ENCODE results near the gene C20orf204.

DNA sequence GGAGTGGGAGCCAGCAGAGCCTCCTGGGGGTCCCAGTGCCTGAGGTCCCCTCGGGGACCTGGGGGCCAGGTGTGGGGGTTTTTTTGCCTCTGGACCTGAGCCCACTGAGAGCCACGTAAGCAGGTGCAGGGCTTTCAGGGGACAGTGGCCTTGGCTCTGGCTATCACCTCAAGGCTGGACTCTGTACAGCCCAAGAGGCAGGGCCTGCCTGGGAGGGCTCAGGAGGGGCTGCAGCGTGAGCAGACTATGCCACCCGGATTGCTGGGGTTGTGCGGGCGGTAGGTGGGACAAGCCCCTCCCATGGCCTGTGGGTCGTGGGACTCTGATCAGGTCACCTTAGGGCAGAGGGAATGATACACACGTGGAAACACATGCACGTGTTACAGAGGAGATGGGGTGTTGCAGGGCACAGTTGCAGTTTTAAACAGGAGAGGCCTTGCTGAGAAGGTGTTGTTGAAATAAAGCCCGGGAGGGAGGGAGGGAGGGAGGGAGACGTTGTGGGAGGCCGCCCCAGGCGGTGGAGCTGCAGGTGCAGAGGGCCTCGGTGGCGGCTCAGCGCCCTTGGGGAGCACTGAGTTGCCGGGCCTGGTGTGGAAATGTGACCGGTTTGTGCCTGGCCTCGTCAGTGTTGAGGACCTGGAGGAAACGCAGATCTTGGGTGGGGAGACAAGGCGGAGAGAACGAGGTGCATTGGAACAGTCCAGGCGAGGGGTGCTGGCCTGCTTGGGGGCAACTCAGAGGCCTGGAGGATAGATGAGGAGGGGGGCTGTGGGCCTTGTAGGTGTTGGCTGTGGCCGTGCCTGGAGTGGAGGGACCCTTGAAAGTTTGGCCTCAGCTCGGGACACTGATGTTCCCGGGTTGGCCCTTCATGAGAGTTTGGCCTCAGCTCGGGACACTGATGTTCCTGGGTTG, 29.3 kb downstream of the C20orf204 start:
- TF ChIP-seq CTCF (conservative IDR thresholded peaks at IDR 0.05; ENCODE audit: low read depth, low read length) (no peak), RFX5 (IDR thresholded peaks at IDR 0.05; ENCODE audit: low read depth, low read length) (no peak), POLR2A (IDR thresholded peaks at IDR 0.05; ENCODE audit: low read depth, low read length) (no peak), BHLHE40 (IDR thresholded peaks at IDR 0.05; ENCODE audit: low read depth, low read length) (no peak), RAD21 (IDR thresholded peaks at IDR 0.05; ENCODE audit: low read length) (no peak), ELK1 (IDR thresholded peaks at IDR 0.05; ENCODE audit: borderline replicate concordance, low read depth, low read length) (no peak), CEBPB (IDR thresholded peaks at IDR 0.05; ENCODE audit: low read depth, low read length) (no peak), MAFK (IDR thresholded peaks at IDR 0.05; ENCODE audit: low read depth, low read length) (no peak), SMC3 (IDR thresholded peaks at IDR 0.05; ENCODE audit: low read depth, low read length) (no peak), MXI1 (IDR thresholded peaks at IDR 0.05; ENCODE audit: borderline replicate concordance, low read depth, low read length) (no peak), MAZ (IDR thresholded peaks at IDR 0.05; ENCODE audit: borderline replicate concordance, low read depth, low read length) (no peak), NFE2L2 (IDR thresholded peaks at IDR 0.05; ENCODE audit: low read depth, low read length) (no peak), USF2 (IDR thresholded peaks at IDR 0.05; ENCODE audit: low read depth, low read length) (no peak), FOS (IDR thresholded peaks at IDR 0.05; ENCODE audit: low read depth, low read length) (no peak)

Data from IMR-90 (cell line).